Measurements from ENCODE around the gene NUDT6. TPM values are rescaled to one million over a fixed set of nuclear protein-coding genes. Genes with fewer than 3 reads are reported as not detected.
"Not testable (repeated sequence)": the region's sequence is repeated elsewhere in the genome, so short reads cannot be mapped to it uniquely, and the experiment has no call there.

Gene NUDT6
- polyA plus RNA-seq, 1 donor from 2014 or later: 12.4 TPM

- no peak overlapping the region for H3K4me2 ChIP-seq (ENCODE audit: low read length)
These were observed 77.3 kb downstream of the NUDT6 start for GRCh38 chr4:122845066-122845465.

GRCh38 chr4:122844391-122844790 lies 78.0 kb downstream of the NUDT6 start:
- H3F3A ChIP-seq (ENCODE audit: insufficient read depth, low read length, poor library complexity, severe bottlenecking); H3K9ac ChIP-seq (ENCODE audit: low read length); H3K36me3 ChIP-seq (ENCODE audit: insufficient read depth, low read length); H3K9me2 ChIP-seq (ENCODE audit: insufficient read depth, low read length); H3K4me2 ChIP-seq (ENCODE audit: low read length); H3K79me2 ChIP-seq (replicated peaks; ENCODE audit: insufficient read depth, low read length); H3K4me3 ChIP-seq (ENCODE audit: low read length); H3K27me3 ChIP-seq (ENCODE audit: insufficient read depth, low read depth, low read length); H3K27ac ChIP-seq (ENCODE audit: low read length); H4K20me1 ChIP-seq (ENCODE audit: insufficient read depth); H2AFZ ChIP-seq (ENCODE audit: low read depth, low read length); H3K9me3 ChIP-seq (ENCODE audit: low read length): not testable (repeated sequence)

More at GRCh38 chr4:122845066-122845465, 77.3 kb downstream of the NUDT6 start:
- Histone ChIP-seq H3K27ac (ENCODE audit: low read length) (no peak overlapping the region), H4K20me1 (ENCODE audit: insufficient read depth) (no peaks in the 10 kb centered on the region), H3K9ac (ENCODE audit: low read length) (no peak overlapping the region), H3K27me3 (ENCODE audit: insufficient read depth, low read depth, low read length) (no peaks in the 10 kb centered on the region), H3K9me3 (ENCODE audit: low read length) (no peaks in the 10 kb centered on the region), H3K79me2 (replicated peaks; ENCODE audit: insufficient read depth, low read length) (peaks cover 10% of the 10 kb centered on the region), H3F3A (ENCODE audit: insufficient read depth, low read length, poor library complexity, severe bottlenecking) (no peaks in the 10 kb centered on the region), H3K4me3 (ENCODE audit: low read length) (no peak overlapping the region), H3K9me2 (ENCODE audit: insufficient read depth, low read length) (no peaks in the 10 kb centered on the region), H2AFZ (ENCODE audit: low read depth, low read length) (no peak overlapping the region), H3K36me3 (ENCODE audit: insufficient read depth, low read length) (no peaks in the 10 kb centered on the region)
- TF ChIP-seq SMC3 (conservative IDR thresholded peaks at IDR 0.05; ENCODE audit: poor library complexity) (no peak), EP300 (conservative IDR thresholded peaks at IDR 0.05; ENCODE audit: poor library complexity, severe bottlenecking) (no peak), TAF1 (IDR thresholded peaks at IDR 0.05; ENCODE audit: low read depth) (no peak), MXI1 (conservative IDR thresholded peaks at IDR 0.05; ENCODE audit: poor library complexity, severe bottlenecking) (no peak), CTCF (IDR thresholded peaks at IDR 0.05; ENCODE audit: poor library complexity, severe bottlenecking) (no peak), REST (IDR thresholded peaks at IDR 0.05; ENCODE audit: borderline replicate concordance) (no peak), RAD21 (conservative IDR thresholded peaks at IDR 0.05) (no peak), POLR2AphosphoS5 (IDR thresholded peaks at IDR 0.05) (no peak), EZH2 (IDR thresholded peaks at IDR 0.05; ENCODE audit: borderline replicate concordance, insufficient read depth, low read length, poor library complexity, severe bottlenecking) (no peak)

- Histone ChIP-seq H3K4me2 (ENCODE audit: low read length) (no peak overlapping the region), H3K4me3 (ENCODE audit: low read length) (no peak overlapping the region), H3K27me3 (ENCODE audit: insufficient read depth, low read depth, low read length) (no peaks in the 10 kb centered on the region), H3K79me2 (replicated peaks; ENCODE audit: insufficient read depth, low read length) (peaks cover 7% of the 10 kb centered on the region), H3K9me3 (ENCODE audit: low read length) (no peaks in the 10 kb centered on the region), H4K20me1 (ENCODE audit: insufficient read depth) (no peaks in the 10 kb centered on the region), H3F3A (ENCODE audit: insufficient read depth, low read length, poor library complexity, severe bottlenecking) (no peaks in the 10 kb centered on the region), H3K9me2 (ENCODE audit: insufficient read depth, low read length) (no peaks in the 10 kb centered on the region), H3K36me3 (ENCODE audit: insufficient read depth, low read length) (no peaks in the 10 kb centered on the region), H3K9ac (ENCODE audit: low read length) (no peak overlapping the region), H3K27ac (ENCODE audit: low read length) (no peak overlapping the region), H2AFZ (ENCODE audit: low read depth, low read length) (no peak overlapping the region)
- TF ChIP-seq CTCF (IDR thresholded peaks at IDR 0.05; ENCODE audit: poor library complexity, severe bottlenecking) (no peak), RAD21 (conservative IDR thresholded peaks at IDR 0.05) (no peak), TAF1 (IDR thresholded peaks at IDR 0.05; ENCODE audit: low read depth) (no peak), REST (IDR thresholded peaks at IDR 0.05; ENCODE audit: borderline replicate concordance) (no peak), EZH2 (IDR thresholded peaks at IDR 0.05; ENCODE audit: borderline replicate concordance, insufficient read depth, low read length, poor library complexity, severe bottlenecking) (no peak), EP300 (conservative IDR thresholded peaks at IDR 0.05; ENCODE audit: poor library complexity, severe bottlenecking) (no peak), MXI1 (conservative IDR thresholded peaks at IDR 0.05; ENCODE audit: poor library complexity, severe bottlenecking) (no peak), SMC3 (conservative IDR thresholded peaks at IDR 0.05; ENCODE audit: poor library complexity) (no peak), POLR2AphosphoS5 (IDR thresholded peaks at IDR 0.05) (no peak)
These were observed 79.3 kb downstream of the NUDT6 start for GRCh38 chr4:122842984-122843531.

All from neural cell (in vitro differentiated cells).